Loucy (cell line): ENCODE measurements around the gene KCNN3.
A peak's percentile ranks its signal among the peaks of the same experiment; 100 is the strongest.

Experiments
- H2AFZ ChIP-seq: fragments of 200-600 bp; sonication (generic); 2 replicates; pipeline ENCODE4 v1.6.0; 2016; ENCODE audit warnings: antibody characterized with exemption, mild to moderate bottlenecking, low read length, moderate library complexity
- H3F3A ChIP-seq: fragments of 200-600 bp; 2 replicates; pipeline ENCODE4 v1.6.0; 2016; ENCODE audit warnings: antibody characterized with exemption, low read depth, mild to moderate bottlenecking
- H3K27me3 ChIP-seq: fragments of 200-600 bp; sonication (generic); 2 replicates; pipeline ENCODE4 v1.6.1; 2014; ENCODE audit warnings: low read length, mild to moderate bottlenecking; ENCODE audit not compliant: insufficient read depth, poor library complexity, severe bottlenecking
- H3K36me3 ChIP-seq: fragments of 200-600 bp; sonication (generic); 2 replicates; pipeline ENCODE4 v1.6.1; 2016; ENCODE audit warnings: low read length; ENCODE audit not compliant: insufficient read depth
- H3K4me1 ChIP-seq: fragments of 200-600 bp; sonication (generic); 2 replicates; pipeline ENCODE4 v1.5.1; 2014; ENCODE audit warnings: low read length, mild to moderate bottlenecking; ENCODE audit not compliant: insufficient read depth, poor library complexity, severe bottlenecking
- H3K4me2 ChIP-seq: fragments of 200-600 bp; sonication (generic); 2 replicates; pipeline ENCODE4 v1.6.0; 2014; ENCODE audit warnings: antibody characterized with exemption, low read length, low read depth, mild to moderate bottlenecking; ENCODE audit not compliant: poor library complexity, severe bottlenecking
- H3K4me3 ChIP-seq: fragments of 200-600 bp; sonication (generic); 2 replicates; pipeline ENCODE4 v1.5.1; 2014; ENCODE audit warnings: low read length, mild to moderate bottlenecking, mixed read lengths; ENCODE audit not compliant: poor library complexity, severe bottlenecking
- H3K79me2 ChIP-seq: fragments of 200-600 bp; sonication (generic); 2 replicates; pipeline ENCODE4 v1.6.1; 2014; ENCODE audit warnings: low read length; ENCODE audit not compliant: insufficient read depth
- H3K9ac ChIP-seq: fragments of 200-600 bp; sonication (generic); 2 replicates; pipeline ENCODE4 v1.6.0; 2014; ENCODE audit warnings: mild to moderate bottlenecking, low read depth, low read length, moderate library complexity; ENCODE audit not compliant: poor library complexity, severe bottlenecking
- H3K9me2 ChIP-seq: fragments of 200-600 bp; sonication (generic); replicated peaks from 2 replicates; pipeline ENCODE4 v1.6.1; 2016; ENCODE audit warnings: low read depth, low read length, mixed read lengths
- H3K9me3 ChIP-seq: fragments of 200-600 bp; sonication (generic); 2 replicates; pipeline ENCODE4 v1.6.1; 2014; ENCODE audit warnings: mild to moderate bottlenecking, antibody characterized with exemption, low read length, low read depth; ENCODE audit not compliant: insufficient read depth
- H4K20me1 ChIP-seq: fragments of 200-600 bp; sonication (generic); 2 replicates; pipeline ENCODE4 v1.6.0; 2014; ENCODE audit warnings: antibody characterized with exemption, low read length, mild to moderate bottlenecking; ENCODE audit not compliant: insufficient read depth, poor library complexity, severe bottlenecking
- EZH2phosphoT487 ChIP-seq: fragments of 200-600 bp; IDR thresholded peaks from 2 replicates; pipeline ENCODE4 v1.6.1; 2018; ENCODE audit warnings: antibody characterized with exemption, mild to moderate bottlenecking, moderate library complexity, borderline replicate concordance
- TF ChIP-seq, protein P1 (sequence below): fragments of 200-600 bp; sonication (generic); conservative IDR thresholded peaks from 2 replicates; pipeline ENCODE4 v1.5.1; 2014; ENCODE audit warnings: mild to moderate bottlenecking, antibody characterized with exemption, low read length

The KCNN3 gene

DNA sequence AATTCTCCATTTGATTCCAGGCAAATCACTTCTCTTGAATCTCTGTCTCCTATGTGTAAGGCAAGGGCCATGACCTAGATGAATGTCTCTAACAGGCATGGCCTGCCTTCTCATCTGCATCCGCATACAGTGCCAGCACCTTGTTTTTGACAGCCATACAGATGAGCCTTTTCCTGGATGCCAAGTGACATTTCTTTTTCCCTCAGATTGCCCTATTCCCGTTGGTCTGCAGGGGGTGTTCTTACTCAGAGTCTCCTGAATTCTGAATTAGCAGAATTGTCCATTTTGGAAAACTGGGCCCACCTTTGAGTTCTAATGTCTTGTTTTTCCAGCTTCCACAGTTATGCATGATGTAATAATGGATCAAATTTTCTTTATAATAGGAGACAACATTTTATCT is 174.1 kb downstream of the KCNN3 start:
- no peak overlapping the region for H3K4me2 ChIP-seq
- H3K36me3 ChIP-seq = no peaks in the 10 kb centered on the region
- H3K9me2 ChIP-seq = no peaks in the 10 kb centered on the region
- H2AFZ ChIP-seq = no peak overlapping the region
- H4K20me1 ChIP-seq = no peaks in the 10 kb centered on the region
- no peak overlapping the region for H3K4me3 ChIP-seq
- no peaks in the 10 kb centered on the region for H3F3A ChIP-seq
- H3K27me3 ChIP-seq = no peaks in the 10 kb centered on the region
- H3K4me1 ChIP-seq = no peaks in the 10 kb centered on the region
- TF ChIP-seq, protein P1, sequence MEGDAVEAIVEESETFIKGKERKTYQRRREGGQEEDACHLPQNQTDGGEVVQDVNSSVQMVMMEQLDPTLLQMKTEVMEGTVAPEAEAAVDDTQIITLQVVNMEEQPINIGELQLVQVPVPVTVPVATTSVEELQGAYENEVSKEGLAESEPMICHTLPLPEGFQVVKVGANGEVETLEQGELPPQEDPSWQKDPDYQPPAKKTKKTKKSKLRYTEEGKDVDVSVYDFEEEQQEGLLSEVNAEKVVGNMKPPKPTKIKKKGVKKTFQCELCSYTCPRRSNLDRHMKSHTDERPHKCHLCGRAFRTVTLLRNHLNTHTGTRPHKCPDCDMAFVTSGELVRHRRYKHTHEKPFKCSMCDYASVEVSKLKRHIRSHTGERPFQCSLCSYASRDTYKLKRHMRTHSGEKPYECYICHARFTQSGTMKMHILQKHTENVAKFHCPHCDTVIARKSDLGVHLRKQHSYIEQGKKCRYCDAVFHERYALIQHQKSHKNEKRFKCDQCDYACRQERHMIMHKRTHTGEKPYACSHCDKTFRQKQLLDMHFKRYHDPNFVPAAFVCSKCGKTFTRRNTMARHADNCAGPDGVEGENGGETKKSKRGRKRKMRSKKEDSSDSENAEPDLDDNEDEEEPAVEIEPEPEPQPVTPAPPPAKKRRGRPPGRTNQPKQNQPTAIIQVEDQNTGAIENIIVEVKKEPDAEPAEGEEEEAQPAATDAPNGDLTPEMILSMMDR = peak; percentile 42
- no peak for TF ChIP-seq EZH2phosphoT487
- no peaks in the 10 kb centered on the region for H3K79me2 ChIP-seq
- H3K9me3 ChIP-seq = no peaks in the 10 kb centered on the region
- no peak overlapping the region for H3K9ac ChIP-seq

DNA sequence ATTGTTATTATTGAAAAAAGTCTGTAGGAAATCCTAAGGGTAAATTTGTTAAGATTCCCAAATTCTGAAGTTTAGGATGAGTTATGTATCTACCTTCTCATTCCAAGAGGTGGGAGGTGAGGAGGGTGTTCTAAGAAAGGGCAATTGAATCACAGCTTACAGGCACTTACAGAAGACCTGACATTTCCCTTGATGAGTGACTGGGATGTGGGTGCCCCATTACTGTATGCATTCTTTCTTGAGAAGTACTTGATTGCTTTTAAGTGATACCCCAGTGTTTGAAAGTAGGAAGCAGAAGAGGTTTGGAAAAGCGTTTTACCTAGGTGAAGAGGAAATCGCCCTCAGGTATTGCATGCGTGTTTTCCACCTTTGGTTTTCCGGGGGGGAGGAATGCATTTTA is 175.1 kb downstream of the KCNN3 start:
- no peak overlapping the region for H3K4me3 ChIP-seq
- no peak overlapping the region for H2AFZ ChIP-seq
- no peak overlapping the region for H3K4me2 ChIP-seq
- H4K20me1 ChIP-seq = no peaks in the 10 kb centered on the region
- H3K79me2 ChIP-seq = no peaks in the 10 kb centered on the region
- no peaks in the 10 kb centered on the region for H3K4me1 ChIP-seq
- no peaks in the 10 kb centered on the region for H3K9me3 ChIP-seq
- H3K36me3 ChIP-seq = no peaks in the 10 kb centered on the region
- no peaks in the 10 kb centered on the region for H3K9me2 ChIP-seq
- H3K27me3 ChIP-seq = no peaks in the 10 kb centered on the region
- TF ChIP-seq, protein P1 = no peak
- no peak for TF ChIP-seq EZH2phosphoT487
- H3K9ac ChIP-seq = no peak overlapping the region
- H3F3A ChIP-seq = no peaks in the 10 kb centered on the region

DNA sequence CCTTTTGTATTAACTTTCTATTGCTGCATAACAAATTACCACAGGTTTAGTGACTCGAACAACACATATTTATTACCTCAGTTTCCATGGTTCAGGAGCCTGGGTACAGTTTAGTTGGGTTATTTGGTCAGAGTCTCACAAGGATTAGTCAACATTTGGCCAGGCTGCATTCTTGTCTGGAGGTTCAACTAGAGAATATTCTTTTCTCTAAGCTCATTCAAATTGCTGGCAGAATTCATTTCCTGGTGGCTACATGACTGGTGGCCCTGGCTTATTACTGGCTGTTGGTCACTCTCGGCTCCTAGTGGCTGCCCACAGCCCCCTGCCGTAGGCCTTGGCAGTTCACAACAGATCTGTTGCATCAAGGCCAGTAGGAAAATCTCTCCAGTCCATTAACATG is 181.0 kb downstream of the KCNN3 start:
- H3K79me2 ChIP-seq = no peaks in the 10 kb centered on the region
- H2AFZ ChIP-seq = no peak overlapping the region
- H3K27me3 ChIP-seq = no peaks in the 10 kb centered on the region
- no peaks in the 10 kb centered on the region for H3K4me1 ChIP-seq
- H3K36me3 ChIP-seq = no peaks in the 10 kb centered on the region
- H3K9ac ChIP-seq = no peak overlapping the region
- H3K9me2 ChIP-seq = no peaks in the 10 kb centered on the region
- H3K4me3 ChIP-seq = no peak overlapping the region
- no peaks in the 10 kb centered on the region for H3K9me3 ChIP-seq
- no peaks in the 10 kb centered on the region for H4K20me1 ChIP-seq
- no peaks in the 10 kb centered on the region for H3F3A ChIP-seq
- TF ChIP-seq, protein P1 = no peak
- TF ChIP-seq EZH2phosphoT487 = no peak
- no peak overlapping the region for H3K4me2 ChIP-seq
